Measurements from ENCODE around the gene HEXIM2. TPM values are rescaled to one million over a fixed set of nuclear protein-coding genes. Genes with fewer than 3 reads are reported as not detected.

HEXIM2 gene
- total RNA-seq, 1 experiment from 2014 or later, result 22.4 TPM

- Histone ChIP-seq H3F3A (ENCODE audit: insufficient read depth, low read depth) (peaks cover 19% of the 10 kb centered on the region), H3K4me1 (replicated peaks; ENCODE audit: insufficient read depth) (peaks cover 8% of the 10 kb centered on the region), H4K20me1 (ENCODE audit: insufficient read depth) (no peaks in the 10 kb centered on the region), H3K79me2 (ENCODE audit: low read depth) (peaks cover 8% of the 10 kb centered on the region; the same call in 1 of the 2 replicates), H2AFZ (no peak overlapping the region), H3K9me2 (ENCODE audit: insufficient read depth) (no peaks in the 10 kb centered on the region), H3K9me3 (ENCODE audit: insufficient read depth, low read depth) (no peaks in the 10 kb centered on the region), H3K4me2 (no peak overlapping the region), H3K27me3 (ENCODE audit: insufficient read depth, low read depth) (no peaks in the 10 kb centered on the region), H3K27ac (no peak overlapping the region), H3K36me3 (ENCODE audit: low read depth) (no peaks in the 10 kb centered on the region), H3K4me3 (no peak overlapping the region)
- BruUV-seq (replicated peaks), result no TSS peak
- intact Hi-C loops (cut with micrococcal nuclease; ENCODE audit: unreplicated experiment), result loop anchor here (10.0 kb wide), 1 partner anchor 175 kb away; the partner anchor contains the start of gene MAP3K14
- CTCF ChIA-PET, result no interaction called here
- POLR2A ChIA-PET (ENCODE audit: unreplicated experiment), result interaction anchor here (0.8 kb wide), 1 partner anchor 80 kb away, joined by 3 read pairs; no protein-coding TSS in a partner anchor
- TF ChIP-seq, protein P1, sequence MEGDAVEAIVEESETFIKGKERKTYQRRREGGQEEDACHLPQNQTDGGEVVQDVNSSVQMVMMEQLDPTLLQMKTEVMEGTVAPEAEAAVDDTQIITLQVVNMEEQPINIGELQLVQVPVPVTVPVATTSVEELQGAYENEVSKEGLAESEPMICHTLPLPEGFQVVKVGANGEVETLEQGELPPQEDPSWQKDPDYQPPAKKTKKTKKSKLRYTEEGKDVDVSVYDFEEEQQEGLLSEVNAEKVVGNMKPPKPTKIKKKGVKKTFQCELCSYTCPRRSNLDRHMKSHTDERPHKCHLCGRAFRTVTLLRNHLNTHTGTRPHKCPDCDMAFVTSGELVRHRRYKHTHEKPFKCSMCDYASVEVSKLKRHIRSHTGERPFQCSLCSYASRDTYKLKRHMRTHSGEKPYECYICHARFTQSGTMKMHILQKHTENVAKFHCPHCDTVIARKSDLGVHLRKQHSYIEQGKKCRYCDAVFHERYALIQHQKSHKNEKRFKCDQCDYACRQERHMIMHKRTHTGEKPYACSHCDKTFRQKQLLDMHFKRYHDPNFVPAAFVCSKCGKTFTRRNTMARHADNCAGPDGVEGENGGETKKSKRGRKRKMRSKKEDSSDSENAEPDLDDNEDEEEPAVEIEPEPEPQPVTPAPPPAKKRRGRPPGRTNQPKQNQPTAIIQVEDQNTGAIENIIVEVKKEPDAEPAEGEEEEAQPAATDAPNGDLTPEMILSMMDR (conservative IDR thresholded peaks at IDR 0.05), result no peak
- DNase-seq, result no peak
Observed at GRCh38 chr17:45139533-45139920, 22.1 kb upstream of the HEXIM2 start.

DNA sequence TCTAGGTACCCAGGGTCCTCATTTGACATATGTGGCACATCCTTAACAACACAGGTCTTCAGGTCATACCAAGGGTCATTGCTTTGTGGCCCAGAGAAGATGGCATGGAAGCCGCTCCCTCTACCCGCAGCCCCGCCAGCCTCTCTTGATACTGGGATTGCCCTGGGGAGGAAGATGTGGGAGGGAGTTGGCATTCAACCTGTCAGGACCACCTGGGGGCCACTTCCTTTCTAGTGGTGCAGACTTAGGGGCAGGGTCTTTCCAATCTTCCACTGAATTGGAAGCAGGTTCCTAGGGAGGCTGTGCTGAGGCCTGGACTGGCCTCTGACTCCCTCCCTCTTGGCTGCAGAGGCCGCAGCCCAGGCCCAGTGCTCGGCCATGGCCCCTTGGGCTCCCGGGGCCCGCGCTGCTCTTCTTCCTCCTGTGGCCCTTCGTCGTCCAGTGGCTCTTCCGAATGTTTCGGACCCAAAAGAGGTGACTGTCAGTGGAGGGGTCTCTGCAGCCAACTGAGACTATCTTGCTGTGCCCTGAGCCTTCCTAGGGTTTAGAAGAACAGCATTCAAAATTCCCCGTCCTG, 18.5 kb upstream of the HEXIM2 start:
- H3K27me3 ChIP-seq (ENCODE audit: insufficient read depth, low read depth), result no peaks in the 10 kb centered on the region
- H3K79me2 ChIP-seq (ENCODE audit: low read depth), result peaks cover 8% of the 10 kb centered on the region; the same call in 1 of the 2 replicates
- H3K9me2 ChIP-seq (ENCODE audit: insufficient read depth), result no peaks in the 10 kb centered on the region
- intact Hi-C loops (cut with micrococcal nuclease; ENCODE audit: unreplicated experiment), result no loop called here
- H3K36me3 ChIP-seq (ENCODE audit: low read depth), result no peaks in the 10 kb centered on the region
- peaks cover 32% of the 10 kb centered on the region for H3F3A ChIP-seq (ENCODE audit: insufficient read depth, low read depth)
- ChIA-PET POLR2A (ENCODE audit: unreplicated experiment) (no interaction called here), CTCF (interaction anchor here (1.0 kb wide), 1 partner anchor 8 kb away, joined by 3 read pairs; the partner anchor contains the start of gene ACBD4)
- H3K4me2 ChIP-seq, result no peak overlapping the region
- DNase-seq, result no peak
- no TSS peak for BruUV-seq (replicated peaks)
- TF ChIP-seq, protein P1 (conservative IDR thresholded peaks at IDR 0.05), result no peak
- no peak for TF ChIP-seq EZH2 (IDR thresholded peaks at IDR 0.05; ENCODE audit: low read depth)
- no peak overlapping the region for H3K4me3 ChIP-seq
- no peaks in the 10 kb centered on the region for H4K20me1 ChIP-seq (ENCODE audit: insufficient read depth)
- H2AFZ ChIP-seq, result no peak overlapping the region
- H3K27ac ChIP-seq, result no peak overlapping the region
- peaks cover 11% of the 10 kb centered on the region for H3K4me1 ChIP-seq (replicated peaks; ENCODE audit: insufficient read depth)
- H3K9me3 ChIP-seq (ENCODE audit: insufficient read depth, low read depth), result no peaks in the 10 kb centered on the region

- H3K27ac ChIP-seq, result no peak overlapping the region
- no peaks in the 10 kb centered on the region for H3K27me3 ChIP-seq (ENCODE audit: insufficient read depth, low read depth)
- no peak overlapping the region for H2AFZ ChIP-seq
- no peaks in the 10 kb centered on the region for H3K9me3 ChIP-seq (ENCODE audit: insufficient read depth, low read depth)
- H3K4me3 ChIP-seq, result no peak overlapping the region
- no peaks in the 10 kb centered on the region for H3K9me2 ChIP-seq (ENCODE audit: insufficient read depth)
- H3F3A ChIP-seq (ENCODE audit: insufficient read depth, low read depth), result peaks cover 35% of the 10 kb centered on the region
- no peaks in the 10 kb centered on the region for H4K20me1 ChIP-seq (ENCODE audit: insufficient read depth)
- CTCF ChIA-PET, result interaction anchor here (1.0 kb wide), 1 partner anchor 8 kb away, joined by 3 read pairs; the partner anchor contains the start of gene ACBD4
- no peaks in the 10 kb centered on the region for H3K36me3 ChIP-seq (ENCODE audit: low read depth)
- BruUV-seq (replicated peaks), result no TSS peak
- TF ChIP-seq EZH2 (IDR thresholded peaks at IDR 0.05; ENCODE audit: low read depth), result no peak
- TF ChIP-seq, protein P1 (conservative IDR thresholded peaks at IDR 0.05), result no peak
- H3K4me2 ChIP-seq, result no peak overlapping the region
- H3K4me1 ChIP-seq (replicated peaks; ENCODE audit: insufficient read depth), result peaks cover 11% of the 10 kb centered on the region
- no peak for DNase-seq
- POLR2A ChIA-PET (ENCODE audit: unreplicated experiment), result no interaction called here
- peaks cover 11% of the 10 kb centered on the region for H3K79me2 ChIP-seq (ENCODE audit: low read depth)
- intact Hi-C loops (cut with micrococcal nuclease; ENCODE audit: unreplicated experiment), result no loop called here
Observed at GRCh38 chr17:45143767-45144198, 17.9 kb upstream of the HEXIM2 start.

All from PC-9 (cell line).